ENCODE measurements around the gene PRAMEF17.
"Not testable (repeated sequence)": the region's sequence is repeated elsewhere in the genome, so short reads cannot be mapped to it uniquely, and the experiment has no call there.

Gene PRAMEF17

DNA sequence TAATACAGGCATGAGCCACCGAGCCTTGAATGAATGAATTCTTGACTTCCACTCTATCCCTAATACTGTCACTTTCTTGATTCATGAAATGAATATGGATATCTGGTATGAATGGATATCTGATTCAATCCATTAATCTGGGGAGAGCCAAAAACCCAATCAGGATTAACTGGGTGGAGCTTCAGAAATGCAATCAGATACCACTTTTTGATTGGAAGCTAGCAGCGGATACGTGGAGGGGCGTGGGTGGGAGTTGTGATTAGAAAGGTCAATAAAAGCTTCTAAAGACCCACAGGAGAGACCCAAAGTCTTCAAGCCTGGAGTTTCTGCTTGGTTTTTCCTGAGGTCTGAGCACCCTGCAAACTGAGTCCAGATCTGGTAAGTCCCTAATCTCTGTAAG lies 20.7 kb downstream of the PRAMEF17 start, which contains the start of gene PRAMEF20:
Gene PRAMEF20 (plus strand): TSS at position 301 of the 400 bp plus-strand sequence. CDS start 5,905 bp downstream, outside the sequence.
- H2AFZ ChIP-seq (ENCODE audit: low read depth, low read length); H2BK12ac ChIP-seq (ENCODE audit: low read length in 2 of 2); H3K14ac ChIP-seq (ENCODE audit: low read length in 2 of 2); H3K79me1 ChIP-seq (replicated peaks; ENCODE audit: low read length, poor library complexity, severe bottlenecking); H3K4me1 ChIP-seq (ENCODE audit: control insufficient read depth, insufficient read depth, low read depth, low read length); H2AK5ac ChIP-seq (ENCODE audit: low read length, severe bottlenecking); H3K4me3 ChIP-seq (ENCODE audit: insufficient read depth in 1 of 2, low read depth in 1 of 2, low read length in 2 of 2); H3K27me3 ChIP-seq (ENCODE audit: control insufficient read depth in 1 of 2, insufficient read depth in 1 of 2, low read length in 2 of 2); H3K9ac ChIP-seq (ENCODE audit: low read length); H2BK5ac ChIP-seq (ENCODE audit: low read depth, low read length, poor library complexity, severe bottlenecking); H3K18ac ChIP-seq (ENCODE audit: low read depth in 1 of 2, low read length in 2 of 2); H2BK120ac ChIP-seq (ENCODE audit: low read depth, low read length); DNase-seq; H3K9me3 ChIP-seq (ENCODE audit: control insufficient read depth, low read length); H3K4me2 ChIP-seq (ENCODE audit: low read length, poor library complexity, severe bottlenecking); H3K27ac ChIP-seq (ENCODE audit: low read length, poor library complexity, severe bottlenecking); H3K4ac ChIP-seq (ENCODE audit: low read depth in 1 of 2, low read length in 2 of 2); H3K36me3 ChIP-seq (ENCODE audit: control insufficient read depth in 1 of 2, insufficient read depth in 2 of 2, low read depth in 1 of 2, low read length in 2 of 2); H4K91ac ChIP-seq (ENCODE audit: low read length); H4K8ac ChIP-seq (ENCODE audit: low read length); H2BK15ac ChIP-seq (ENCODE audit: low read depth, poor library complexity, severe bottlenecking); H3K23ac ChIP-seq (ENCODE audit: low read length in 2 of 2): not testable (repeated sequence)
- 75% methylated on average over 3 of the region's 4 CpGs for WGBS

DNA sequence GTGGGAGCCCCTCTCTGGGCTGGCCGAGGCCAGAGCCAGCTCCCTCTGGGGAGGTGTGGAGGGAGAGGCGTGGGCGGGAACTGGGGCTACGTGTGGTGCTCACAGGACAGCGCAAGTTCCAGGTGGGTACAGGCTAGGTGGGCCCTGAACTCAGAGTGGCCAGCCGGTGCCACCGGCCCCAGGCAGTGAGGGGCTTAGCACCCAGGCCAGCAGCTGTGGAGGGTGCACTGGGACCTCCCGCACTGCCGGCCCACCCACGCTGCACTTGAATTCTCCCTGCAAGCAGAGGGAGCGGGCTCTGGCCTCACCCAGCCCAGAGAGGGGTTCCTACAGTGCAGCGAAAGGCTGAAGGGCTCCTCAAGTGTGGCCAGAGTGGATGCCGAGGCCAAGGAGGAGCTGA lies 41.1 kb downstream of the PRAMEF17 start:
- Histone ChIP-seq H3K27ac (ENCODE audit: low read length, poor library complexity, severe bottlenecking) (no peak overlapping the region), H2BK120ac (ENCODE audit: low read depth, low read length) (no peak overlapping the region), H4K8ac (ENCODE audit: low read length) (no peak overlapping the region), H3K4me2 (ENCODE audit: low read length, poor library complexity, severe bottlenecking) (no peak overlapping the region), H4K91ac (ENCODE audit: low read length) (no peak overlapping the region), H2AK5ac (ENCODE audit: low read length, severe bottlenecking) (no peak overlapping the region), H3K9me3 (ENCODE audit: control insufficient read depth, low read length) (no peaks in the 10 kb centered on the region), H3K4ac (ENCODE audit: low read depth in 1 of 2, low read length in 2 of 2) (no peak overlapping the region), H2BK15ac (ENCODE audit: low read depth, poor library complexity, severe bottlenecking) (no peak overlapping the region), H3K27me3 (ENCODE audit: control insufficient read depth in 1 of 2, insufficient read depth in 1 of 2, low read length in 2 of 2) (no peaks in the 10 kb centered on the region), H3K4me1 (ENCODE audit: control insufficient read depth, insufficient read depth, low read depth, low read length) (no peaks in the 10 kb centered on the region), H3K9ac (ENCODE audit: low read length) (no peak overlapping the region), H3K4me3 (ENCODE audit: insufficient read depth in 1 of 2, low read depth in 1 of 2, low read length in 2 of 2) (no peak overlapping the region), H3K79me1 (replicated peaks; ENCODE audit: low read length, poor library complexity, severe bottlenecking) (no peaks in the 10 kb centered on the region), H2BK12ac (ENCODE audit: low read length in 2 of 2) (no peak overlapping the region), H2AFZ (ENCODE audit: low read depth, low read length) (no peak overlapping the region), H3K36me3 (ENCODE audit: control insufficient read depth in 1 of 2, insufficient read depth in 2 of 2, low read depth in 1 of 2, low read length in 2 of 2) (no peaks in the 10 kb centered on the region), H3K18ac (ENCODE audit: low read depth in 1 of 2, low read length in 2 of 2) (no peak overlapping the region), H2BK5ac (ENCODE audit: low read depth, low read length, poor library complexity, severe bottlenecking) (no peak overlapping the region), H3K14ac (ENCODE audit: low read length in 2 of 2) (no peak overlapping the region), H3K23ac (ENCODE audit: low read length in 2 of 2) (no peak overlapping the region)
- DNase-seq: no peak
- 87% methylated on average over 13 of the region's 13 CpGs for WGBS

- Histone ChIP-seq H2BK15ac (ENCODE audit: low read depth, poor library complexity, severe bottlenecking) (no peak overlapping the region), H4K8ac (ENCODE audit: low read length) (no peak overlapping the region), H3K4ac (ENCODE audit: low read depth in 1 of 2, low read length in 2 of 2) (no peak overlapping the region), H3K4me2 (ENCODE audit: low read length, poor library complexity, severe bottlenecking) (no peak overlapping the region), H3K4me1 (ENCODE audit: control insufficient read depth, insufficient read depth, low read depth, low read length) (no peaks in the 10 kb centered on the region), H3K9ac (ENCODE audit: low read length) (no peak overlapping the region), H3K14ac (ENCODE audit: low read length in 2 of 2) (no peak overlapping the region), H3K9me3 (ENCODE audit: control insufficient read depth, low read length) (no peaks in the 10 kb centered on the region), H2AK5ac (ENCODE audit: low read length, severe bottlenecking) (no peak overlapping the region), H2BK5ac (ENCODE audit: low read depth, low read length, poor library complexity, severe bottlenecking) (no peak overlapping the region), H2AFZ (ENCODE audit: low read depth, low read length) (no peak overlapping the region), H3K27me3 (ENCODE audit: control insufficient read depth in 1 of 2, insufficient read depth in 1 of 2, low read length in 2 of 2) (no peaks in the 10 kb centered on the region), H3K18ac (ENCODE audit: low read depth in 1 of 2, low read length in 2 of 2) (no peak overlapping the region), H4K91ac (ENCODE audit: low read length) (no peak overlapping the region), H3K27ac (ENCODE audit: low read length, poor library complexity, severe bottlenecking) (no peak overlapping the region), H3K36me3 (ENCODE audit: control insufficient read depth in 1 of 2, insufficient read depth in 2 of 2, low read depth in 1 of 2, low read length in 2 of 2) (no peaks in the 10 kb centered on the region), H2BK120ac (ENCODE audit: low read depth, low read length) (no peak overlapping the region), H3K4me3 (ENCODE audit: insufficient read depth in 1 of 2, low read depth in 1 of 2, low read length in 2 of 2) (no peak overlapping the region), H2BK12ac (ENCODE audit: low read length in 2 of 2) (no peak overlapping the region), H3K23ac (ENCODE audit: low read length in 2 of 2) (no peak overlapping the region), H3K79me1 (replicated peaks; ENCODE audit: low read length, poor library complexity, severe bottlenecking) (no peaks in the 10 kb centered on the region)
- DNase-seq: no peak
- WGBS: 86% methylated on average over 3 of the region's 3 CpGs
Measured at GRCh38 chr1:13432251-13432650, 42.8 kb downstream of the PRAMEF17 start.

- H2AK5ac ChIP-seq (ENCODE audit: low read length, severe bottlenecking); H3K4me1 ChIP-seq (ENCODE audit: control insufficient read depth, insufficient read depth, low read depth, low read length); H3K4me2 ChIP-seq (ENCODE audit: low read length, poor library complexity, severe bottlenecking); H3K79me1 ChIP-seq (replicated peaks; ENCODE audit: low read length, poor library complexity, severe bottlenecking); H3K36me3 ChIP-seq (ENCODE audit: control insufficient read depth in 1 of 2, insufficient read depth in 2 of 2, low read depth in 1 of 2, low read length in 2 of 2); H3K4ac ChIP-seq (ENCODE audit: low read depth in 1 of 2, low read length in 2 of 2); H2AFZ ChIP-seq (ENCODE audit: low read depth, low read length); H3K9ac ChIP-seq (ENCODE audit: low read length); H3K27ac ChIP-seq (ENCODE audit: low read length, poor library complexity, severe bottlenecking); H3K18ac ChIP-seq (ENCODE audit: low read depth in 1 of 2, low read length in 2 of 2); H4K91ac ChIP-seq (ENCODE audit: low read length); H3K9me3 ChIP-seq (ENCODE audit: control insufficient read depth, low read length); DNase-seq; H2BK15ac ChIP-seq (ENCODE audit: low read depth, poor library complexity, severe bottlenecking); H3K23ac ChIP-seq (ENCODE audit: low read length in 2 of 2); H2BK5ac ChIP-seq (ENCODE audit: low read depth, low read length, poor library complexity, severe bottlenecking); H3K14ac ChIP-seq (ENCODE audit: low read length in 2 of 2); H3K27me3 ChIP-seq (ENCODE audit: control insufficient read depth in 1 of 2, insufficient read depth in 1 of 2, low read length in 2 of 2); H2BK120ac ChIP-seq (ENCODE audit: low read depth, low read length); H2BK12ac ChIP-seq (ENCODE audit: low read length in 2 of 2); H4K8ac ChIP-seq (ENCODE audit: low read length); H3K4me3 ChIP-seq (ENCODE audit: insufficient read depth in 1 of 2, low read depth in 1 of 2, low read length in 2 of 2): not testable (repeated sequence)
- WGBS: 89% methylated on average over 32 of the region's 32 CpGs
Measured at GRCh38 chr1:13433694-13434358, 44.4 kb downstream of the PRAMEF17 start.

Data from mesenchymal stem cell (in vitro differentiated cells and primary cell).